Left cardiac atrium (tissue), 4 donors: ENCODE data around the gene ATP6V1F. TPM values are rescaled to one million over a fixed set of nuclear protein-coding genes. Genes with fewer than 3 reads are reported as not detected.
A peak's percentile ranks its signal among the peaks of the same experiment; 100 is the strongest.

Source experiments
- ATAC-seq, 2 donors: fragments of 200-7000 bp; cut with Tn5 transposase; one replicate each; pipeline ENCODE4 v1.9.1; 2020; ENCODE audit warnings: mild to moderate bottlenecking in 2 of 2, moderate library complexity in 2 of 2
- DNase-seq: peaks from one replicate; pipeline ENCODE4 v3.0.0-alpha.2; 2020
- intact Hi-C, 2 donors: fragments of 100-400 bp; cut with DNase I; formaldehyde crosslinking; loops; one replicate each; pipeline versions ENCODE4 v1.14.1 to v1.15.1; 2022 to 2023
- total RNA-seq, 2 donors: library from RNA; stranded (reverse); fragmentation: NEBNext Ultra II Directional; extraction: Animal tissue kit (Norgen Biotek cat#: 25700); gene quantifications; one replicate each; pipeline ENCODE4 v1.2.1, GENCODE V29; 2021
- donor health status: DM: no; HTN: yes; CAD: no.
- donor health status: DM: no; HTN: yes; CAD: no; lungs with severe emphysema.
- donor health status: DM: yes; HTN: yes; CAD: no.
- donor health status: Dilated cardiomyopathy.

The ATP6V1F gene
- total RNA-seq, 2 donors from 2014 or later: 117 to 119 TPM

- intact Hi-C loops: no loop called here
- ATAC-seq (peak; percentile 20 to 36), DNase-seq (peak; percentile 75)
Measured at GRCh38 chr7:128833148-128833945, 29.3 kb upstream of the ATP6V1F start.

- ATAC-seq: peak in 1 of 2 donors; percentile 0
Measured at GRCh38 chr7:128833946-128834325, 28.7 kb upstream of the ATP6V1F start.

GRCh38 chr7:128835231-128835751 is 27.4 kb upstream of the ATP6V1F start:
- ATAC-seq (no peak), DNase-seq (no peak)
- intact Hi-C loops: no loop called here

More at GRCh38 chr7:128833946-128834325, 28.7 kb upstream of the ATP6V1F start:
- intact Hi-C loops: no loop called here
- no peak for DNase-seq

GRCh38 chr7:128835790-128836641 is 26.6 kb upstream of the ATP6V1F start:
- DNase-seq (no peak), ATAC-seq (peak in 1 of 2 donors; percentile 0)

GRCh38 chr7:128836729-128837348 is 25.8 kb upstream of the ATP6V1F start:
- DNase-seq (no peak), ATAC-seq (no peak)
- intact Hi-C loops: no loop called here

More at GRCh38 chr7:128835790-128836641, 26.6 kb upstream of the ATP6V1F start:
- intact Hi-C loops: no loop called here

- no peak for DNase-seq
- intact Hi-C loops: no loop called here
- ATAC-seq: no peak
Measured at GRCh38 chr7:128837521-128837921, 25.1 kb upstream of the ATP6V1F start.

- intact Hi-C loops: no loop called here
- DNase-seq (no peak), ATAC-seq (no peak)
Measured at GRCh38 chr7:128838109-128838779, 24.4 kb upstream of the ATP6V1F start.

- intact Hi-C loops: no loop called here
- no peak for ATAC-seq
- DNase-seq: no peak
Measured at GRCh38 chr7:128838981-128839731, 23.5 kb upstream of the ATP6V1F start.

GRCh38 chr7:128839751-128840177 is 22.9 kb upstream of the ATP6V1F start:
- ATAC-seq: no peak
- no peak for DNase-seq
- intact Hi-C loops: no loop called here

GRCh38 chr7:128840326-128841170 is 22.1 kb upstream of the ATP6V1F start:
- intact Hi-C loops: no loop called here
- ATAC-seq (no peak), DNase-seq (no peak)

- DNase-seq (no peak), ATAC-seq (no peak)
- intact Hi-C loops: no loop called here
Measured at GRCh38 chr7:128841171-128841690, 21.4 kb upstream of the ATP6V1F start.

GRCh38 chr7:128841921-128842673 is 20.6 kb upstream of the ATP6V1F start:
- ATAC-seq: peak; percentile 7 to 40
- intact Hi-C loops: no loop called here
- no peak for DNase-seq

GRCh38 chr7:128842674-128843641 is 19.7 kb upstream of the ATP6V1F start:
- DNase-seq (no peak), ATAC-seq (no peak)
- intact Hi-C loops: no loop called here

- no peak for DNase-seq
- intact Hi-C loops: no loop called here
- ATAC-seq: no peak
Measured at GRCh38 chr7:128843938-128844621, 18.6 kb upstream of the ATP6V1F start.
